HepG2 (cell line): Measurements from ENCODE around the gene AMDHD1.

Experiments used
- BHLHE40 ChIP-seq: IDR thresholded peaks from 2 replicates; pipeline ENCODE4 v1.6.1; 2011; ENCODE audit warnings: low read length, improper control_type of control experiment
- CBX2 ChIP-seq, 2 experiments: fragments of 200-600 bp in 1 of 2; sonication (generic); formaldehyde crosslinking in 1 of 2; IDR thresholded peaks; 2 replicates each; pipeline versions ENCODE4 v1.7.0 to v1.8.1; 2018 to 2022; ENCODE audit warnings: low read depth in 2 of 2, low read length in 1 of 2, mild to moderate bottlenecking in 1 of 2, missing genetic modification reagents in 1 of 2
- E2F1 ChIP-seq: sonication (generic); formaldehyde crosslinking; IDR thresholded peaks from 2 replicates; pipeline ENCODE4 v1.5.0; 2020; ENCODE audit warnings: missing genetic modification reagents
- JUN ChIP-seq: sonication (generic); formaldehyde crosslinking; IDR thresholded peaks from 2 replicates; pipeline ENCODE4 v1.4.0; 2020; ENCODE audit warnings: mild to moderate bottlenecking, missing genetic modification reagents
- MAFK ChIP-seq, 2 experiments: IDR thresholded peaks in 1 of 2; conservative IDR thresholded peaks in 1 of 2; 2 replicates each; pipeline ENCODE4 v1.6.1; 2011; ENCODE audit warnings: improper control_type of control experiment in 2 of 2, low read length in 2 of 2
- SP1 ChIP-seq, 2 experiments: fragments of 450-650 bp in 1 of 2; sonication (generic) in 1 of 2; formaldehyde crosslinking in 1 of 2; IDR thresholded peaks; 2 replicates each; pipeline versions ENCODE4 v1.4.0 to v1.6.1; 2016 to 2020; ENCODE audit warnings: missing genetic modification reagents in 1 of 2
- TFAP4 ChIP-seq: sonication (generic); IDR thresholded peaks from 2 replicates; pipeline ENCODE4 v1.6.1; 2016; ENCODE audit warnings: low read depth, borderline replicate concordance

DNA sequence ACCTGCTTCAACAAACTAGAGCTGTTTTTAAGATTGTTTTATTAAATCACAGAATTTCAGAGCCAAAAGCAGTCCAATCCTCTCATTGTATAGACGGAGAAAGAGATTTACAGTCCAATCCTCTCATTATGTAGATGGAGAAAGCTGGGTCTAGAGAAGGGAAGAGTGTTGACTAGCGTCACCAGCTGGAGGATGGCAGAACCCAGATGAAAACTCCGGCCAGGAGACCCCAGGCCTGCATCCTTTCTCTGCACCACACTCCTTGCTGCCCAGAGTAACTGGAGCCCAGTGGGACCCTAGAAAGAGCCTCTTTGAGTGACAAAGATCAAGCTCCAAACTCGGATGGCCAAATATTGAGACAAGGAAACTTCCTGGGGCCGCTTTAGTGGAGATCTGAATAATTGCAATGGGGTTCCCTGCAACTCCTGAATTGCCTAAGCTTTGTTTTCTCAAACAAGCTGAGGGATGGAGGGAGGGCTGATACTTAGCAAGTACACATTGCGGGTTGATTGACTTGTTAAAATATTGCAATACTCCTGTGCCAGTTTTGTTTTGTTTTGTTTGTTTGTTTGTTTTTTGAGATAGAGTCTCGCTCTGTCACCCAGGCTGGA is 12.5 kb downstream of the AMDHD1 start:
- TF ChIP-seq E2F1 (no peak), SP1 (IDR thresholded peaks at IDR 0.05) (no peak), SP1 (CRISPR knock-in tag; IDR thresholded peaks at IDR 0.05) (no peak), BHLHE40 (no peak), JUN (no peak), CBX2 (IDR thresholded peaks at IDR 0.05; ENCODE audit: low read depth, low read length) (no peak), CBX2 (CRISPR knock-in tag; IDR thresholded peaks at IDR 0.05; ENCODE audit: low read depth) (no peak), TFAP4 (no peak), MAFK (conservative IDR thresholded peaks at IDR 0.05 in 1 of 2, IDR thresholded peaks at IDR 0.05 in 1 of 2; ENCODE audit: low read length in 2 of 2) (no peak)
